ENCODE measurements around the gene ARHGAP26. TPM values are rescaled to one million over a fixed set of nuclear protein-coding genes. Genes with fewer than 3 reads are reported as not detected.

The ARHGAP26 gene
- total RNA-seq, 4 donors from 2014 or later: 28.2 to 52.3 (median 37.9) TPM

GRCh38 chr5:143229896-143230675 is 459.9 kb downstream of the ARHGAP26 start:
- TF ChIP-seq, protein P1, sequence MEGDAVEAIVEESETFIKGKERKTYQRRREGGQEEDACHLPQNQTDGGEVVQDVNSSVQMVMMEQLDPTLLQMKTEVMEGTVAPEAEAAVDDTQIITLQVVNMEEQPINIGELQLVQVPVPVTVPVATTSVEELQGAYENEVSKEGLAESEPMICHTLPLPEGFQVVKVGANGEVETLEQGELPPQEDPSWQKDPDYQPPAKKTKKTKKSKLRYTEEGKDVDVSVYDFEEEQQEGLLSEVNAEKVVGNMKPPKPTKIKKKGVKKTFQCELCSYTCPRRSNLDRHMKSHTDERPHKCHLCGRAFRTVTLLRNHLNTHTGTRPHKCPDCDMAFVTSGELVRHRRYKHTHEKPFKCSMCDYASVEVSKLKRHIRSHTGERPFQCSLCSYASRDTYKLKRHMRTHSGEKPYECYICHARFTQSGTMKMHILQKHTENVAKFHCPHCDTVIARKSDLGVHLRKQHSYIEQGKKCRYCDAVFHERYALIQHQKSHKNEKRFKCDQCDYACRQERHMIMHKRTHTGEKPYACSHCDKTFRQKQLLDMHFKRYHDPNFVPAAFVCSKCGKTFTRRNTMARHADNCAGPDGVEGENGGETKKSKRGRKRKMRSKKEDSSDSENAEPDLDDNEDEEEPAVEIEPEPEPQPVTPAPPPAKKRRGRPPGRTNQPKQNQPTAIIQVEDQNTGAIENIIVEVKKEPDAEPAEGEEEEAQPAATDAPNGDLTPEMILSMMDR (IDR thresholded peaks at IDR 0.05): no peak
- TF ChIP-seq POLR2A (IDR thresholded peaks at IDR 0.05): no peak
- H3K27ac ChIP-seq: no peak overlapping the region
- no peaks in the 10 kb centered on the region for H3K27me3 ChIP-seq
- H3K36me3 ChIP-seq: no peaks in the 10 kb centered on the region
- H3K9me3 ChIP-seq: no peaks in the 10 kb centered on the region
- H3K4me1 ChIP-seq: peaks cover 0 to 15% of the 10 kb centered on the region in 2 donors
- WGBS, 2 donors: 48 to 58% methylated on average over 10 of the region's 10 CpGs
- no peak overlapping the region for H3K4me3 ChIP-seq (replicated peaks in 1 of 3)
- DNase-seq: peak in 1 of 2 donors; percentile 12
- intact Hi-C loops (cut with DNase I): no loop called here

GRCh38 chr5:143230676-143230996 is 460.5 kb downstream of the ARHGAP26 start:
- no peak overlapping the region for H3K4me3 ChIP-seq (replicated peaks in 1 of 3)
- WGBS, 2 donors: 92 to 94% methylated on average over 6 of the region's 6 CpGs
- no peak for DNase-seq
- H3K27me3 ChIP-seq: no peaks in the 10 kb centered on the region
- no peaks in the 10 kb centered on the region for H3K36me3 ChIP-seq
- intact Hi-C loops (cut with DNase I): no loop called here
- H3K9me3 ChIP-seq: no peaks in the 10 kb centered on the region
- H3K4me1 ChIP-seq: peaks cover 0 to 15% of the 10 kb centered on the region in 2 donors
- no peak overlapping the region for H3K27ac ChIP-seq
- TF ChIP-seq POLR2A (IDR thresholded peaks at IDR 0.05): no peak
- TF ChIP-seq, protein P1 (IDR thresholded peaks at IDR 0.05): no peak

GRCh38 chr5:143231416-143231815 is 461.2 kb downstream of the ARHGAP26 start:
- H3K9me3 ChIP-seq: no peaks in the 10 kb centered on the region
- no peak overlapping the region for H3K4me3 ChIP-seq (replicated peaks in 1 of 3)
- H3K27me3 ChIP-seq: no peaks in the 10 kb centered on the region
- no peak overlapping the region for H3K27ac ChIP-seq
- DNase-seq: no peak
- intact Hi-C loops (cut with DNase I): no loop called here
- no peaks in the 10 kb centered on the region for H3K36me3 ChIP-seq
- TF ChIP-seq POLR2A (IDR thresholded peaks at IDR 0.05): no peak
- TF ChIP-seq, protein P1 (IDR thresholded peaks at IDR 0.05): no peak
- peaks cover 0 to 15% of the 10 kb centered on the region in 2 donors for H3K4me1 ChIP-seq
- WGBS, 2 donors: 63 to 85% methylated on average over 2 to 3 of the region's 3 CpGs

DNA sequence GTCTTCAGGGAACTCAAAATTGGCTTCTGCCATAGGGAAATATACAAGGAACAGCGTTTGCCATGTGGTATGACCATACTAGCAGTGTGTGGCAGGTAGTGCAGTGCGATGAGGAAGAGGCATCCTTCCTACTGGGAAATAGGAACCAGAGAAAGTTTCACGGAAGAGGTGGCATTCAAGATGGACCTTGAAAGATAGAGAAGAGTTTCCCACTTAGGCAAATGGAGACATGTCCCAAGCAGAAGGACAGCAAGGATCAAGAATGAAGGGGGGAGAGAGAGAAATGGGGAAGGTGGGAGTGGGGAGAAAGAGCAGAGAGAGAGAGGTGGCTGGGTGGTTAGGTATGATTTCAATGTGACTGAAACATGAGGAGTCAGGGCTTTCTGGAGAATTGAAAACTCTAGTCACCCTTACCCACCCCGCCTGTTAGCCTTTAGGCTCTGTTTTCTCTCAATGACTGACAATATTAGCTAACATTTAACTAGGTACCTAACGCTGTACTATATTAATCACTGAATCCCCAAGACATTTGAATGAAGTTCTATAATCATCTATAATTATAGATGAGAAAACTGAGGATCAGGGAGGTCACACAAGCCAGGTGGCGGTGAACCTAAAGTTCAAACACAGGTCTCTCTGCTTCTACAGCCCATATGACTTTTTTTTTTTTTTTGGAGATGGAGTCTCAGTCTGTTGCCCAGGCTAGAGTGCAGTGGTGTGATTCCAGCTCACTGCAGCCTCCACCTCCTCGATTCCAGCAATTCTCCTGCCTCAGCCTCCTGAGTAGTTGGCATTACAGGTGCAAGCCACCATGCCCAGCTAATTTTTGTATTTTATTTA is 462.0 kb downstream of the ARHGAP26 start:
- TF ChIP-seq, protein P1 (IDR thresholded peaks at IDR 0.05): no peak
- TF ChIP-seq POLR2A (IDR thresholded peaks at IDR 0.05): no peak
- Histone ChIP-seq H3K27ac (no peak overlapping the region), H3K4me3 (replicated peaks in 1 of 3) (no peak overlapping the region), H3K27me3 (no peaks in the 10 kb centered on the region), H3K4me1 (peaks cover 0 to 15% of the 10 kb centered on the region in 2 donors), H3K36me3 (no peaks in the 10 kb centered on the region), H3K9me3 (no peaks in the 10 kb centered on the region)
- WGBS, 2 donors: 94 to 96% methylated on average over 7 of the region's 7 CpGs
- intact Hi-C loops (cut with DNase I): no loop called here
- no peak for DNase-seq

DNA sequence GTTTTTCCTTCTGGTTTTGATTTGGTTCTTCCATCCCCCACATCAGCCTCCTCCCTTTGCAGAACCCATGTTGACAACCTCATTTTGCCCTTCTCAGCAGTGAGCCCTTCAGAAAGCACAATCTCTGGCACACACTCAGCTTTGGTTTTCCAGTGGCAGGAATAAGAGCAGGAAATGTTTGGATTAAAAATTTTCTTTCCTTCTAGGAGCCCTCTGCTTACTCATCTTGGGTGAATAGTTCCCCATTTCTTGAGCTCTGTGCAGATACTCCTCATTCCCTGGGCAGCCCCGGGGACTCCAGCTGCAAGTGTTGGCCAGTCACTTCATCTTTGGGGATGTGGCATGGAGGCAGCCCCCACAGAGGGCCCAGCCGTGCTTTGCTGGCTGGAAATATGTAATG is 462.9 kb downstream of the ARHGAP26 start:
- Histone ChIP-seq H3K9me3 (no peaks in the 10 kb centered on the region), H3K36me3 (no peaks in the 10 kb centered on the region), H3K27ac (no peak overlapping the region), H3K4me1 (peaks cover 0 to 15% of the 10 kb centered on the region in 2 donors), H3K27me3 (no peaks in the 10 kb centered on the region), H3K4me3 (replicated peaks in 1 of 3) (no peak overlapping the region)
- WGBS, 2 donors: 64 to 89% methylated on average over 2 of the region's 2 CpGs
- intact Hi-C loops (cut with DNase I): no loop called here
- TF ChIP-seq, protein P1 (IDR thresholded peaks at IDR 0.05): no peak
- DNase-seq: no peak
